HepG2 (cell line): ENCODE data around the gene AARS2. TPM values are rescaled to one million over a fixed set of nuclear protein-coding genes. Genes with fewer than 3 reads are reported as not detected.

ENCODE experiments used
- BRF2 ChIP-seq: sonication (generic); formaldehyde crosslinking; IDR thresholded peaks from 2 replicates; pipeline ENCODE4 v1.8.1; 2022; ENCODE audit warnings: mild to moderate bottlenecking, missing genetic modification reagents
- DMAP1 ChIP-seq: IDR thresholded peaks from 2 replicates; pipeline ENCODE4 v1.6.1; 2016
- ELF1 ChIP-seq: sonication (generic); formaldehyde crosslinking; IDR thresholded peaks from 2 replicates; pipeline ENCODE4 v1.4.0; 2020; ENCODE audit warnings: missing genetic modification reagents
- FOXO1 ChIP-seq: sonication (generic); formaldehyde crosslinking; IDR thresholded peaks from 2 replicates; pipeline ENCODE4 v1.4.0; 2020; ENCODE audit warnings: missing genetic modification reagents
- HIC2 ChIP-seq: sonication (generic); formaldehyde crosslinking; IDR thresholded peaks from 2 replicates; pipeline ENCODE4 v1.9.0; 2022; ENCODE audit warnings: low read depth, missing genetic modification reagents
- HOXA7 ChIP-seq: sonication (generic); formaldehyde crosslinking; IDR thresholded peaks from 2 replicates; pipeline ENCODE4 v1.8.1; 2022; ENCODE audit warnings: mild to moderate bottlenecking, missing genetic modification reagents, moderate library complexity
- LCORL ChIP-seq, 2 experiments: fragments of 450-650 bp in 1 of 2; sonication (generic) in 1 of 2; formaldehyde crosslinking in 1 of 2; IDR thresholded peaks; 2 replicates each; pipeline versions ENCODE4 v1.5.0 to v1.6.1; 2017 to 2020; ENCODE audit warnings: antibody characterized with exemption in 1 of 2, missing genetic modification reagents in 1 of 2
- MXD4 ChIP-seq: IDR thresholded peaks from 2 replicates; pipeline ENCODE4 v1.6.1; 2016; ENCODE audit warnings: mild to moderate bottlenecking, missing biosample characterization, missing genetic modification reagents
- NBN ChIP-seq: fragments of 450-650 bp; conservative IDR thresholded peaks from 2 replicates; pipeline ENCODE4 v1.6.1; 2017
- NFE2L1 ChIP-seq: sonication (generic); formaldehyde crosslinking; IDR thresholded peaks from 2 replicates; pipeline ENCODE4 v1.4.0; 2020; ENCODE audit warnings: missing genetic modification reagents, mild to moderate bottlenecking, borderline replicate concordance
- PAXIP1 ChIP-seq: sonication (generic); formaldehyde crosslinking; conservative IDR thresholded peaks from 2 replicates; pipeline ENCODE4 v1.4.0; 2020; ENCODE audit warnings: mild to moderate bottlenecking, missing genetic modification reagents, moderate library complexity
- POLR2A ChIP-seq, 2 experiments: IDR thresholded peaks; 2 replicates each; pipeline ENCODE4 v1.6.1; 2011; ENCODE audit warnings: low read depth in 2 of 2, low read length in 2 of 2, mild to moderate bottlenecking in 1 of 2, moderate library complexity in 1 of 2; ENCODE audit not compliant: insufficient read depth in 1 of 2
- SALL1 ChIP-seq: sonication (generic); formaldehyde crosslinking; IDR thresholded peaks from 2 replicates; pipeline ENCODE4 v1.8.0; 2022; ENCODE audit warnings: mild to moderate bottlenecking, missing genetic modification reagents
- SNAI1 ChIP-seq: sonication (generic); formaldehyde crosslinking; IDR thresholded peaks from 2 replicates; pipeline ENCODE4 v1.5.0; 2020; ENCODE audit warnings: mild to moderate bottlenecking, missing genetic modification reagents, borderline replicate concordance
- TBX2 ChIP-seq: sonication (generic); formaldehyde crosslinking; IDR thresholded peaks from 2 replicates; pipeline ENCODE4 v1.5.0; 2020; ENCODE audit warnings: missing genetic modification reagents, mild to moderate bottlenecking, borderline replicate concordance
- TFDP1 ChIP-seq: IDR thresholded peaks from 2 replicates; pipeline ENCODE4 v1.6.1; 2016; ENCODE audit warnings: missing compliant biosample characterization, missing genetic modification reagents, borderline replicate concordance
- ZNF263 ChIP-seq: sonication (generic); formaldehyde crosslinking; IDR thresholded peaks from 2 replicates; pipeline ENCODE4 v1.4.0; 2020; ENCODE audit warnings: missing genetic modification reagents
- ZNF382 ChIP-seq: sonication (generic); formaldehyde crosslinking; IDR thresholded peaks from 2 replicates; pipeline ENCODE4 v1.5.0; 2020; ENCODE audit warnings: missing genetic modification reagents, mild to moderate bottlenecking, borderline replicate concordance
- ZNF562 ChIP-seq: sonication (generic); formaldehyde crosslinking; IDR thresholded peaks from 2 replicates; pipeline ENCODE4 v1.8.0; 2022; ENCODE audit warnings: missing genetic modification reagents, borderline replicate concordance
- ZNF672 ChIP-seq: sonication (generic); formaldehyde crosslinking; IDR thresholded peaks from 2 replicates; pipeline ENCODE4 v1.8.1; 2022; ENCODE audit warnings: missing genetic modification reagents
- ZSCAN5A ChIP-seq: sonication (generic); formaldehyde crosslinking; IDR thresholded peaks from 2 replicates; pipeline ENCODE4 v1.8.0; 2022; ENCODE audit warnings: mild to moderate bottlenecking, missing genetic modification reagents, borderline replicate concordance
- polyA plus RNA-seq, 8 experiments: library from polyadenylated mRNA; depleted of rRNA in 3 of 8; stranded (reverse) in 7 of 8; unstranded in 1 of 8; fragments of >200 nt; fragmentation: Illumina TruSeq in 4 of 8; extraction: Trizol in 4 of 8; gene quantifications; 2 replicates each; pipeline versions ENCODE4 v1.2.1 to v1.2.3, GENCODE V29; 2011 to 2016; ENCODE audit warnings: low read depth in 4 of 8, missing spikeins in 1 of 8, mixed read lengths in 1 of 8; ENCODE audit not compliant: insufficient read depth in 1 of 8
- total RNA-seq, 5 experiments: library from RNA; depleted of rRNA; stranded (reverse); fragments of >200 nt; fragmentation: Illumina TruSeq; extraction: Trizol; gene quantifications; 2 replicates each; pipeline ENCODE4 v1.2.3, GENCODE V29; 2016; ENCODE audit warnings: low read depth in 1 of 5

Gene AARS2
- total and polyA plus RNA-seq, 2 of the 13 experiments (the other 11 are each of a cell fraction or from before 2014, with no cell fraction given): 7.5 to 24.1 TPM

- no peak for TF ChIP-seq SNAI1 (CRISPR knock-in tag)
- TF ChIP-seq MXD4 (CRISPR knock-in tag): no peak
- no peak for TF ChIP-seq NBN
- no peak for TF ChIP-seq ZNF562
- no peak for TF ChIP-seq HIC2
- no peak for TF ChIP-seq ZSCAN5A (CRISPR knock-in tag)
- TF ChIP-seq ELF1 (CRISPR knock-in tag): peak; percentile 47
- 0 out of 2 replicates have a peak, but pooled peaks have one; percentile 11 for TF ChIP-seq DMAP1 (CRISPR knock-in tag)
- TF ChIP-seq ZNF672 (CRISPR knock-in tag): no peak
- TF ChIP-seq PAXIP1 (CRISPR knock-in tag): peak; percentile 61
- no peak for TF ChIP-seq LCORL (IDR thresholded peaks at IDR 0.05)
- peak; percentile 39; the same call in 1 of the 2 replicates for TF ChIP-seq LCORL (CRISPR knock-in tag; IDR thresholded peaks at IDR 0.05)
- TF ChIP-seq BRF2 (CRISPR knock-in tag): no peak
- no peak; a peak in 1 of 4 replicates for TF ChIP-seq POLR2A (IDR thresholded peaks at IDR 0.05; ENCODE audit: insufficient read depth in 1 of 2, low read depth in 2 of 2, low read length in 2 of 2)
- peak; percentile 40; the same call in 1 of the 2 replicates for TF ChIP-seq ZNF263 (CRISPR knock-in tag)
- TF ChIP-seq ZNF382 (CRISPR knock-in tag): no peak
- no peak for TF ChIP-seq TFDP1
- no peak for TF ChIP-seq FOXO1 (CRISPR knock-in tag)
- TF ChIP-seq TBX2 (CRISPR knock-in tag): peak; percentile 59; the same call in 1 of the 2 replicates
- TF ChIP-seq SALL1 (CRISPR knock-in tag): peak; percentile 10; the same call in 1 of the 2 replicates
- no peak for TF ChIP-seq HOXA7 (CRISPR knock-in tag)
- no peak for TF ChIP-seq NFE2L1 (CRISPR knock-in tag)
Observed at GRCh38 chr6:44263354-44264100, 49.6 kb downstream of the AARS2 start (continued).
